Astrocyte of the cerebellum (primary cell): ENCODE results near the gene EIF4E3.

Experiments used
- DNase-seq: peaks from one replicate; pipeline ENCODE4 v3.0.0-alpha.2; 2011; ENCODE audit warnings: low read depth
- H3K4me3 ChIP-seq: 2 replicates; pipeline ENCODE4 v1.5.1; 2011; ENCODE audit warnings: mild to moderate bottlenecking, low read depth, low read length, moderate library complexity
- CTCF ChIP-seq: IDR thresholded peaks from 2 replicates; pipeline ENCODE4 v1.5.1; 2012; ENCODE audit warnings: low read length, low read depth, moderate library complexity, mild to moderate bottlenecking; ENCODE audit errors: missing control alignments
- in situ Hi-C: cut with HindIII; loops from 2 replicates; pipeline ENCODE4 v1.10.0; 2017; ENCODE audit warnings: low sequenced_read_pairs

EIF4E3 gene

GRCh38 chr3:71718072-71718471, 7.1 kb downstream of the EIF4E3 start:
- in situ Hi-C loops: no loop called here
- DNase-seq: no peak
- no peak for TF ChIP-seq CTCF
- H3K4me3 ChIP-seq: no peak overlapping the region

- H3K4me3 ChIP-seq: no peak overlapping the region
- TF ChIP-seq CTCF: no peak
- in situ Hi-C loops: no loop called here
- no peak for DNase-seq
Observed at GRCh38 chr3:71714595-71714994, 10.6 kb downstream of the EIF4E3 start.

GRCh38 chr3:71713041-71713440, 12.2 kb downstream of the EIF4E3 start:
- in situ Hi-C loops: no loop called here
- H3K4me3 ChIP-seq: no peak overlapping the region
- no peak for TF ChIP-seq CTCF
- DNase-seq: no peak

GRCh38 chr3:71710906-71711494, 14.2 kb downstream of the EIF4E3 start:
- TF ChIP-seq CTCF: peak; percentile 54
- peak; percentile 39 for DNase-seq
- in situ Hi-C loops: no loop called here
- H3K4me3 ChIP-seq: no peak overlapping the region

- H3K4me3 ChIP-seq: no peak overlapping the region
- DNase-seq: no peak
- in situ Hi-C loops: no loop called here
- no peak for TF ChIP-seq CTCF
Observed at GRCh38 chr3:71709908-71710511, 15.2 kb downstream of the EIF4E3 start.

- H3K4me3 ChIP-seq: no peak overlapping the region
- in situ Hi-C loops: no loop called here
- no peak for DNase-seq
- no peak for TF ChIP-seq CTCF
Observed at GRCh38 chr3:71708476-71709105, 16.6 kb downstream of the EIF4E3 start.
